Neural crest cell (in vitro differentiated cells): ENCODE results near the gene BCAT1. TPM values are rescaled to one million over a fixed set of nuclear protein-coding genes. Genes with fewer than 3 reads are reported as not detected.

Source experiments
- DNase-seq: peaks from one replicate; pipeline ENCODE4 v3.0.0; 2021; ENCODE audit warnings: low read depth, mixed read lengths, low spot score
- H3K27ac Mint-ChIP-seq: one replicate; pipeline ENCODE4 v1.8.0; 2021; ENCODE audit warnings: mild to moderate bottlenecking, mixed read lengths; ENCODE audit not compliant: unreplicated experiment
- H3K27me3 Mint-ChIP-seq: 2 replicates; pipeline ENCODE4 v1.8.0; 2021; ENCODE audit warnings: low read depth, mild to moderate bottlenecking, mixed read lengths
- H3K36me3 Mint-ChIP-seq: 2 replicates; pipeline ENCODE4 v1.8.0; 2021; ENCODE audit warnings: low read depth, mild to moderate bottlenecking, mixed read lengths
- H3K4me1 Mint-ChIP-seq: 2 replicates; pipeline ENCODE4 v1.8.0; 2021; ENCODE audit warnings: mixed read lengths
- H3K4me3 Mint-ChIP-seq: one replicate; pipeline ENCODE4 v1.8.0; 2021; ENCODE audit warnings: mild to moderate bottlenecking, mixed read lengths
- H3K9me3 Mint-ChIP-seq: 2 replicates; pipeline ENCODE4 v1.8.0; 2021; ENCODE audit warnings: mixed read lengths
- CTCF ChIP-seq: fragments of 200-600 bp; sonication (generic); conservative IDR thresholded peaks from 2 replicates; pipeline ENCODE4 v1.5.0; 2021; ENCODE audit warnings: antibody characterized with exemption, mild to moderate bottlenecking
- total RNA-seq: library from RNA; stranded (reverse); gene quantifications from 2 replicates; pipeline ENCODE4 v1.2.1, GENCODE V29; 2021

The BCAT1 gene
- total RNA-seq, 1 donor from 2014 or later, result 199 TPM

- Mint-ChIP-seq H3K4me1 (peaks cover 1% of the 10 kb centered on the region), H3K27me3 (no peaks in the 10 kb centered on the region), H3K9me3 (peaks cover 4% of the 10 kb centered on the region), H3K36me3 (peaks cover 15% of the 10 kb centered on the region), H3K4me3 (no peak overlapping the region), H3K27ac (no peak overlapping the region)
- no peak for DNase-seq
- TF ChIP-seq CTCF, result no peak
Observed at GRCh38 chr12:24848941-24849477, 99.9 kb downstream of the BCAT1 start.

GRCh38 chr12:24846689-24847088 lies 102.2 kb downstream of the BCAT1 start:
- no peaks in the 10 kb centered on the region for H3K27me3 Mint-ChIP-seq
- H3K9me3 Mint-ChIP-seq, result no peaks in the 10 kb centered on the region
- no peaks in the 10 kb centered on the region for H3K4me1 Mint-ChIP-seq
- no peak for DNase-seq
- no peak for TF ChIP-seq CTCF
- H3K36me3 Mint-ChIP-seq, result peaks cover 9% of the 10 kb centered on the region
- no peak overlapping the region for H3K27ac Mint-ChIP-seq
- H3K4me3 Mint-ChIP-seq, result no peak overlapping the region

- Mint-ChIP-seq H3K4me3 (no peak overlapping the region), H3K4me1 (peaks cover 5% of the 10 kb centered on the region), H3K36me3 (peaks cover 4% of the 10 kb centered on the region), H3K27me3 (no peaks in the 10 kb centered on the region), H3K27ac (no peak overlapping the region), H3K9me3 (no peaks in the 10 kb centered on the region)
- no peak for TF ChIP-seq CTCF
- DNase-seq, result no peak
Observed at GRCh38 chr12:24845615-24846014, 103.3 kb downstream of the BCAT1 start.

- Mint-ChIP-seq H3K36me3 (peaks cover 24% of the 10 kb centered on the region), H3K27ac (no peak overlapping the region), H3K4me1 (peaks cover 33% of the 10 kb centered on the region), H3K4me3 (no peak overlapping the region), H3K27me3 (no peaks in the 10 kb centered on the region), H3K9me3 (no peaks in the 10 kb centered on the region)
- no peak for TF ChIP-seq CTCF
- no peak for DNase-seq
Observed at GRCh38 chr12:24840046-24840800, 108.7 kb downstream of the BCAT1 start.

GRCh38 chr12:24839268-24839791 lies 109.6 kb downstream of the BCAT1 start:
- Mint-ChIP-seq H3K9me3 (no peaks in the 10 kb centered on the region), H3K27ac (peak overlapping the region; percentile 67), H3K4me3 (no peak overlapping the region), H3K36me3 (peaks cover 24% of the 10 kb centered on the region), H3K4me1 (peaks cover 33% of the 10 kb centered on the region), H3K27me3 (no peaks in the 10 kb centered on the region)
- TF ChIP-seq CTCF, result no peak
- no peak for DNase-seq
